Panc1 (cell line): ENCODE results near the gene ANKRD61.
"Not testable (repeated sequence)": the region's sequence is repeated elsewhere in the genome, so short reads cannot be mapped to it uniquely, and the experiment has no call there.

Experiments used
- CTCF ChIP-seq: fragments of 450-650 bp; IDR thresholded peaks from 2 replicates; pipeline ENCODE4 v1.5.1; 2017; ENCODE audit warnings: mild to moderate bottlenecking
- POLR2AphosphoS5 ChIP-seq: IDR thresholded peaks from 2 replicates; pipeline ENCODE4 v1.6.1; 2012; ENCODE audit warnings: mild to moderate bottlenecking, low read depth, low read length, moderate library complexity

- not testable (repeated sequence) for TF ChIP-seq CTCF, POLR2AphosphoS5
These were observed 51.9 kb downstream of the ANKRD61 start for GRCh38 chr7:6083047-6083446.
